CD4-positive, alpha-beta T cell (primary cell): ENCODE measurements around the gene BTN1A1. TPM values are rescaled to one million over a fixed set of nuclear protein-coding genes. Genes with fewer than 3 reads are reported as not detected.

Experiments used
- ATAC-seq: fragments of 200-7000 bp; cut with Tn5 transposase; one replicate; pipeline ENCODE4 v1.10.0; 2022; ENCODE audit warnings: mild to moderate bottlenecking; ENCODE audit not compliant: poor library complexity
- CTCF ChIA-PET: fragments of 350-600 bp; sonication (Branson Sonifier 250); formaldehyde crosslinking; loops from one replicate; lab custom pipeline; 2021; ENCODE audit warnings: antibody characterized with exemption, inconsistent platforms; lab: Charles Lee
- POLR2A ChIA-PET: fragments of 350-600 bp; sonication (Branson Sonifier 250); formaldehyde crosslinking; loops from one replicate; lab custom pipeline; 2021; ENCODE audit warnings: antibody characterized with exemption, inconsistent platforms; lab: Charles Lee
- DNase-seq, 14 experiments: peaks; one replicate each; pipeline ENCODE4 v3.0.0-alpha.2; 2013 to 2020; ENCODE audit warnings: mixed read lengths in 2 of 14
- H3K27ac ChIP-seq, 2 donors: one replicate each; pipeline versions ENCODE4 v1.5.1 to v1.7.0; 2013; ENCODE audit warnings: low read length in 2 of 2, low read depth in 1 of 2, mild to moderate bottlenecking in 1 of 2
- H3K27me3 ChIP-seq, 2 experiments: 1 replicate in 1 of 2; 2 replicates in 1 of 2; pipeline versions ENCODE4 v1.6.1 to v1.7.0; 2013; ENCODE audit warnings: low read length in 2 of 2, control low read depth in 1 of 2, mild to moderate bottlenecking in 1 of 2, moderate library complexity in 1 of 2; ENCODE audit not compliant: insufficient read depth in 2 of 2, control insufficient read depth in 1 of 2
- H3K36me3 ChIP-seq: one replicate; pipeline ENCODE4 v1.6.1; 2013; ENCODE audit warnings: low read length, control low read depth; ENCODE audit not compliant: insufficient read depth
- H3K4me1 ChIP-seq: one replicate; pipeline ENCODE4 v1.6.1; 2013; ENCODE audit warnings: low read length, control low read depth; ENCODE audit not compliant: insufficient read depth
- H3K4me3 ChIP-seq: one replicate; pipeline ENCODE4 v1.5.1; 2013; ENCODE audit warnings: mild to moderate bottlenecking, low read length, moderate library complexity
- H3K9me3 ChIP-seq, 2 experiments: 1 replicate in 1 of 2; 2 replicates in 1 of 2; pipeline versions ENCODE4 v1.6.1 to v1.7.0; 2013; ENCODE audit warnings: low read length in 2 of 2, mild to moderate bottlenecking in 2 of 2, control low read depth in 1 of 2, moderate library complexity in 1 of 2; ENCODE audit not compliant: control insufficient read depth in 1 of 2, insufficient read depth in 1 of 2
- H3K27ac Mint-ChIP-seq: one replicate; pipeline ENCODE4 v1.8.0; 2020; ENCODE audit warnings: mixed read lengths
- H3K27me3 Mint-ChIP-seq: one replicate; pipeline ENCODE4 v1.8.0; 2021; ENCODE audit warnings: mixed read lengths
- H3K36me3 Mint-ChIP-seq: one replicate; pipeline ENCODE4 v1.8.0; 2021; ENCODE audit warnings: low read depth, mixed read lengths
- H3K4me1 Mint-ChIP-seq: one replicate; pipeline ENCODE4 v1.8.0; 2021; ENCODE audit warnings: low read depth, mixed read lengths
- H3K4me3 Mint-ChIP-seq: one replicate; pipeline ENCODE4 v1.8.0; 2020; ENCODE audit warnings: mild to moderate bottlenecking, mixed read lengths
- H3K9me3 Mint-ChIP-seq: one replicate; pipeline ENCODE4 v1.8.0; 2020; ENCODE audit warnings: mixed read lengths
- intact Hi-C, 2 experiments: fragments of 100-400 bp; cut with DNase I in 1 of 2; cut with micrococcal nuclease in 1 of 2; formaldehyde crosslinking; loops; one replicate each; pipeline versions ENCODE4 v1.15.1 to v1.9.0; 2023 to 2025; cut with DNase I, micrococcal nuclease
- total RNA-seq, 174 experiments: library from RNA in 2 of 174; stranded (reverse) in 2 of 174; gene quantifications; one replicate each; pipeline ENCODE4 v1.2.3 and lab custom pipeline; 2021 to 2026
- TF ChIP-seq, protein P1 (sequence below): fragments of 200-600 bp; IDR thresholded peaks from one replicate; pipeline ENCODE4 v1.8.0; 2022; ENCODE audit warnings: antibody characterized with exemption, mild to moderate bottlenecking

Gene BTN1A1
- total RNA-seq, 2 experiments from 2014 or later, result not detected

DNA sequence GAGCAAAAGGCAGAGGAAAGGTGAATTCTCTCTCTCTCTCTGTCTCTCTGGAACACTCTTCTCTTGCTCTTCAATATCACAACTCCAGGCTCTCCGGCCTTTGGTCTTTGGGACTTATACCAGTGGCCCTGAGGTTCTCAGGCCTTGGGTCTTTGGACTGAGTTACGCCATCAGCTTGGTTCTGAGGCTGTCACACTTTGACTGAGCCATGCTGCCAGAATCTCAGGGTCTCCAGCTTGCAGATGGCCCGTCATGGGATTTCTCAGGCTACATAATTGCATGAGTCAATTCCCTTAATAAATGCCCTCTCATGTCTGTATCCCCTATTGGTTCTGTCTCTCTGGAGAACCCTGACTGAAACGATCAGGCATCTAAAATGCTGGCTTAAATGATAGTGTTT lies 29.5 kb upstream of the BTN1A1 start:
- POLR2A ChIA-PET, result interaction anchor here (5.2 kb wide), 1 partner anchor 66 kb away, joined by 102 read pairs; the partner anchor contains the start of gene HMGN4
- peak overlapping the region; percentile 99 for H3K27ac Mint-ChIP-seq
- H3K4me3 ChIP-seq, result no peak overlapping the region
- H3K4me1 Mint-ChIP-seq, result peaks cover 35% of the 10 kb centered on the region
- H3K27me3 ChIP-seq, result no peaks in the 10 kb centered on the region
- peaks cover 68% of the 10 kb centered on the region for H3K36me3 Mint-ChIP-seq
- peaks cover 0 to 6% of the 10 kb centered on the region in 2 experiments for H3K9me3 ChIP-seq
- H3K4me3 Mint-ChIP-seq, result no peak overlapping the region
- TF ChIP-seq, protein P1, sequence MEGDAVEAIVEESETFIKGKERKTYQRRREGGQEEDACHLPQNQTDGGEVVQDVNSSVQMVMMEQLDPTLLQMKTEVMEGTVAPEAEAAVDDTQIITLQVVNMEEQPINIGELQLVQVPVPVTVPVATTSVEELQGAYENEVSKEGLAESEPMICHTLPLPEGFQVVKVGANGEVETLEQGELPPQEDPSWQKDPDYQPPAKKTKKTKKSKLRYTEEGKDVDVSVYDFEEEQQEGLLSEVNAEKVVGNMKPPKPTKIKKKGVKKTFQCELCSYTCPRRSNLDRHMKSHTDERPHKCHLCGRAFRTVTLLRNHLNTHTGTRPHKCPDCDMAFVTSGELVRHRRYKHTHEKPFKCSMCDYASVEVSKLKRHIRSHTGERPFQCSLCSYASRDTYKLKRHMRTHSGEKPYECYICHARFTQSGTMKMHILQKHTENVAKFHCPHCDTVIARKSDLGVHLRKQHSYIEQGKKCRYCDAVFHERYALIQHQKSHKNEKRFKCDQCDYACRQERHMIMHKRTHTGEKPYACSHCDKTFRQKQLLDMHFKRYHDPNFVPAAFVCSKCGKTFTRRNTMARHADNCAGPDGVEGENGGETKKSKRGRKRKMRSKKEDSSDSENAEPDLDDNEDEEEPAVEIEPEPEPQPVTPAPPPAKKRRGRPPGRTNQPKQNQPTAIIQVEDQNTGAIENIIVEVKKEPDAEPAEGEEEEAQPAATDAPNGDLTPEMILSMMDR, result no peak
- CTCF ChIA-PET, result interaction anchor here (1.0 kb wide), 1 partner anchor 17 kb away, joined by 4 read pairs; no protein-coding TSS in a partner anchor
- peaks cover 2% of the 10 kb centered on the region for H3K9me3 Mint-ChIP-seq
- H3K36me3 ChIP-seq, result peaks cover 47% of the 10 kb centered on the region
- DNase-seq, result no peak
- peak overlapping the region in 1 of 2 donors; percentile 6 for H3K27ac ChIP-seq
- peaks cover 22% of the 10 kb centered on the region for H3K4me1 ChIP-seq
- no peak for ATAC-seq
- H3K27me3 Mint-ChIP-seq, result no peaks in the 10 kb centered on the region
- intact Hi-C loops, result loop anchor here in 1 of 2 experiments (10.0 kb wide), 2 partner anchors 66 to 106 kb away; partner anchors contain the start of genes BTN3A1 and BTN3A2

DNA sequence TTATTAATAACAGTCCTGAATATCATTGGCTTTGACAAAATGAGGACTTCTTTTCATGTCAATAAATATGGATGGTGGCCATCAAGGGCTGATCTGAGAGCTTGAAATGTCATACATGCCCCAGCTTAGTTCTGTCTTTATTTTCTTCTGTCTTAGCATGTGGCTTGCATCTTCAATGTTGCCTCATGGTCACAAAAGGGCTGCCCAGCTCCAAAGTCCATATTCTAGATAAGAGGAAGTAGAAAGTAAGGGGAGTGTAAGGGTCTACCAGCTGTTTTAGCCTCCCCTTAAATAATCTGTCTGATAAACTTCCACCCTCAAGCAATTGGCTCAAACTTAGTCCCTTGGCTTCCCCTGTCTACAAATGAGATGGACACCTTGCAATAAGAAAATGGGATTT lies 28.1 kb upstream of the BTN1A1 start:
- Histone ChIP-seq H3K27me3 (no peaks in the 10 kb centered on the region), H3K4me1 (peaks cover 34% of the 10 kb centered on the region), H3K27ac (peak overlapping the region in 1 of 2 donors; percentile 85), H3K36me3 (peaks cover 34% of the 10 kb centered on the region), H3K4me3 (no peak overlapping the region), H3K9me3 (peaks cover 0 to 6% of the 10 kb centered on the region in 2 experiments)
- ATAC-seq (no peak), DNase-seq (no peak)
- ChIA-PET POLR2A (interaction anchor here (0.6 to 5.2 kb wide), 6 partner anchors 17 to 304 kb away, joined by 3 to 102 read pairs (median 6); partner anchors contain the start of genes BTN2A1 and HMGN4), CTCF (interaction anchor here (1.2 kb wide), 1 partner anchor 30 kb away, joined by 3 read pairs; no protein-coding TSS in a partner anchor)
- H3K9me3 Mint-ChIP-seq, result peaks cover 2% of the 10 kb centered on the region
- H3K4me1 Mint-ChIP-seq, result peaks cover 47% of the 10 kb centered on the region
- intact Hi-C loops, result loop anchor here (2.0 to 10.0 kb wide), 4 partner anchors 13 to 107 kb away; partner anchors contain the start of genes BTN2A1 (in 1 of the 2), BTN3A1 (in 1 of the 2) and BTN3A2 (in 1 of the 2)
- TF ChIP-seq, protein P1, result no peak
- H3K36me3 Mint-ChIP-seq, result peaks cover 55% of the 10 kb centered on the region
- H3K4me3 Mint-ChIP-seq, result peak overlapping the region; percentile 26
- H3K27ac Mint-ChIP-seq, result peak overlapping the region; percentile 99
- H3K27me3 Mint-ChIP-seq, result no peaks in the 10 kb centered on the region

DNA sequence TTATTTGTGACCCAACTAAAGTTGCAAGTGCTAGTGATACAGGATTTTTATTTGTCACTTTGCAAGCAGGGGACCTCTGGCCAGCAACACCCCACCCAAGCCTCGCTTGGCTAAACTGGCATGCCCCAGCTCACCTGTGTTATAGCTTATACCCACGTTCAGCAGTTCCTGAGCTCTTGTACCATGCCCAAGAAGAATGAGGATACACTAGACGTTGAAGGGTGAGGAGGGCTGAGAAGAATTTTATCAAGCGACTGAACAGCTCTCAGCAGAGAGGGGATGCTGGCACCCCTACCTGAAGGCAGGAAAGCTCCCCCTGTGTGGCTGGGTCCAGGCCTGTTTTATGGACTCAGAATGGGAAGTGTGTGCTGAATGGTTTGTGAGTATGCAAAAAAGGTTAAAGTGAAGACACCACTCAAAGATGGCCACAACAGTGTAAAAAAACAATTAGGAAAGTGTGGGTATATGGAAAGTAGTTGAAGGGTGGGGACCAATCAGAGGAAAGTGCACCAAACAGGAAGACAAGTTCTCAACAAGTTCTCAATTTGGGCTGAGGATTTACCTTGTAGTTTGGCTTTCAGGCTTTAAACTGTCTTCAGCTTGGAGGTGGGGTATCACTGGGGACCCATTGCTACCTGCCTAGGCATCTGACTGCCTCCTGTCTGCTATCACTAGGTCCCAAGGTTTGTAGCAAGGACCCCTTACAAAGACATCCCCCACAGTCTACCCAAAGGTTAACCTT lies 27.4 kb upstream of the BTN1A1 start:
- intact Hi-C loops, result loop anchor here (2.0 to 10.0 kb wide), 4 partner anchors 14 to 108 kb away; partner anchors contain the start of genes BTN2A1 (in 1 of the 2), BTN3A1 (in 1 of the 2) and BTN3A2 (in 1 of the 2)
- peaks cover 27% of the 10 kb centered on the region for H3K36me3 ChIP-seq
- H3K4me3 ChIP-seq, result peak overlapping the region; percentile 56
- H3K4me3 Mint-ChIP-seq, result peak overlapping the region; percentile 94
- peaks cover 2% of the 10 kb centered on the region for H3K9me3 Mint-ChIP-seq
- H3K27ac ChIP-seq, result peak overlapping the region; percentile 85 to 90
- TF ChIP-seq, protein P1, result no peak
- peaks cover 0 to 6% of the 10 kb centered on the region in 2 experiments for H3K9me3 ChIP-seq
- H3K36me3 Mint-ChIP-seq, result peaks cover 48% of the 10 kb centered on the region
- ATAC-seq (no peak), DNase-seq (peak in 3 of 14 experiments; percentile 34 to 65 (median 45))
- H3K4me1 Mint-ChIP-seq, result peaks cover 53% of the 10 kb centered on the region
- H3K27ac Mint-ChIP-seq, result peak overlapping the region; percentile 99
- H3K4me1 ChIP-seq, result peaks cover 42% of the 10 kb centered on the region
- CTCF ChIA-PET, result interaction anchor here (1.9 kb wide), 1 partner anchor 123 kb away, joined by 6 read pairs; no protein-coding TSS in a partner anchor
- no peaks in the 10 kb centered on the region for H3K27me3 ChIP-seq
- POLR2A ChIA-PET, result interaction anchor here (0.6 to 5.2 kb wide), 23 partner anchors 8 to 1365 kb away, joined by 3 to 102 read pairs (median 10); partner anchors contain the start of genes BTN2A1, BTN3A3 and HMGN4
- no peaks in the 10 kb centered on the region for H3K27me3 Mint-ChIP-seq
